PFSK-1 (cell line): ENCODE measurements around the gene ATXN1.

Experiments used
- SIN3A ChIP-seq: IDR thresholded peaks from 2 replicates; pipeline ENCODE4 v1.6.1; 2012; ENCODE audit warnings: mild to moderate bottlenecking, low read length, moderate library complexity, borderline replicate concordance; ENCODE audit not compliant: insufficient read depth
- TAF1 ChIP-seq: IDR thresholded peaks from 2 replicates; pipeline ENCODE4 v1.6.1; 2012; ENCODE audit warnings: low read length, control low read depth, borderline replicate concordance; ENCODE audit not compliant: insufficient read depth

DNA sequence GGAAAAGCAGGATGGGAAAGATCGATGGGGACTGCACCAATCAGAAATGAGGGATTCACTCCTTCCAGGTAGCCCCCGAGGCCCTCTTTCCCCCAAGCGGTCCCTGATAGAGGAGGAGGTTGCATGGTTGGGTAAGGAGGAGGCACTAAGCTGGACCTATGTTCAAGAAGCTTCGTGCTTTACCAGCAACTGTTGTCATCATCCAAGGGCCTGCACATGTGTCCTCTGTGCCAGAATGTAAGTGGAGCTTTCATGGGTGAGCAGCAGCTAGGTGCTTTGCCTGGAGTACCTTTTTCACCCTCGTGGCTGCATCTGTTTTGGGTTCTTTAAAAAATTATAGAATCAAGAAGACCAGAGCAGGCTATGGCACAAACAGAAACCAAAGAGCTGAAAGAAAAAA is 468.8 kb downstream of the ATXN1 start:
- TF ChIP-seq SIN3A (no peak), TAF1 (no peak)
